HTERT RPE-1 (cell line): ENCODE data around the gene SLC4A2.
"Not testable (repeated sequence)": the region's sequence is repeated elsewhere in the genome, so short reads cannot be mapped to it uniquely, and the experiment has no call there.

Source experiments
- in situ Hi-C: fragments of 300-500 bp; cut with MboI; formaldehyde crosslinking; loops from 4 replicates; pipeline ENCODE4 v1.14.3; 2020; ENCODE audit warnings: low sequenced_read_pairs

Gene SLC4A2

GRCh38 chr7:151023232-151023631, 36.2 kb upstream of the SLC4A2 start:
- in situ Hi-C loops: no loop called here

- in situ Hi-C loops: no loop called here
Observed at GRCh38 chr7:151024435-151025056, 34.8 kb upstream of the SLC4A2 start, which contains the start of gene ATG9B. ATG9B (minus strand) TSS chr7:151024494; CDS start chr7:151024423, 71 bp downstream.

GRCh38 chr7:151025924-151026671, 33.3 kb upstream of the SLC4A2 start:
- in situ Hi-C loops: no loop called here

DNA sequence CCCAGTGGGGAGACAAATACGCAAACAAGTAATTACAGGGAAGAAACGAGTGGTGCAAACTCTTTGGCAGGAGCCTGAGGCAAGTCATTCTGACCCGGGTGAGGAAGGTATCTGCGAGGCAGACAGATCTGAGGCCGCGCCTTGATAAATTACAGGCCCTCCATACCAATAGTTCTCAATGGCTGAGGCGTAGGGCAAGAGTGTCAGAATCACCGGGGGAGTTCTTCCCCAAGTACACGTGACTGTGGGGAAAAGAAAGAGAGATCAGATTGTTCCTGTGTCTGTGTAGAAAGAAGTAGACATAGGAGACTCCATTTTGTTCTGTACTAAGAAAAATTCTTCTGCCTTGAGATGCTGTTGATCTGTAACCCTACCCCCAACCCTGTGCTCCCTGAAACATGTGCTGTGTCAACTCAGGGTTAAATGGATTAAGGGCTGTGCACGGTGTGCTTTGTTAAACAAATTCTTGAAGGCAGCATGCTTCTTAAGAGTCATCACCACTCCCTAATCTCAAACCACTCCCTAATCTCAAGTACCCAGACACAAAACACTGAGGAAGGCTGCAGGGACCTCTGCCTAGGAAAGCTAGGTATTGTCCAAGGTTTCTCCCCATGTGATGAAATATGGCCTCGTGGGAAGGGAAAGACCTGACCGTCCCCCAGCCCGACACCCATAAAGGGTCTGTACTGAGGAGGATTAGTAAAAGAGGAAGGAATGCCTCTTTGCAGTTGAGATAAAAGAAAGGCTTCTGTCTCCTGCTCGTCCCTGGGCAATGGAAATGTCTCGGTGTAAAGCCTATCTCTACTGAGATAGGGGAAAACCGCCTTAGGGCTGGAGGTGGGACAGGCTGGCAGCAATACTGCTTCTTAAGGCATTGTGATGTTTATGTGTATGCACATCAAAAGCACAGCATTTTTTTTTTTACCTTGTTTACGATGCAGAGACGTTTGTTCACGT, 32.3 kb upstream of the SLC4A2 start:
- in situ Hi-C loops: not testable (repeated sequence)

DNA sequence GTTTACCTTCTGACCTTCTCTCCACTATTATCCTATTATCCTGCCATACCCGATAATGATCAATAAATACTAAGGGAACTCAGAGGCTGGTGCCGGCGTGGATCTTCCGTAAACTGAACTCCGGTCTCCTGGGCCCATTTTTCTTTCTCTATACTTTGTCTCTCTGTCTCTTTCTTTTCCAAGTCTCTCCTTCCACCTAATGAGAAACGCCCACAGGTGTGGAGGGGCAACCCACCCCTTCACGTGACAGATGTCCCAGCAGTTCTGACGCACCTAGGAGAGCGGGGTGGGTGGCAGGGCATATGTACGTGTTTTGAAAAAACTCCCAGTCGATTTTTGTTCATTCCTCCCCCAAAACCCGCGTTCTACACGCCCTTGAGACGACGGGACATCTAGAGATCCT, 31.7 kb upstream of the SLC4A2 start:
- in situ Hi-C loops: not testable (repeated sequence)

GRCh38 chr7:151028131-151028947, 31.1 kb upstream of the SLC4A2 start, which contains the start of gene ABCB8:
ABCB8 (plus strand) TSS chr7:151028450; CDS start chr7:151028516, 66 bp downstream.
- in situ Hi-C loops: no loop called here

DNA sequence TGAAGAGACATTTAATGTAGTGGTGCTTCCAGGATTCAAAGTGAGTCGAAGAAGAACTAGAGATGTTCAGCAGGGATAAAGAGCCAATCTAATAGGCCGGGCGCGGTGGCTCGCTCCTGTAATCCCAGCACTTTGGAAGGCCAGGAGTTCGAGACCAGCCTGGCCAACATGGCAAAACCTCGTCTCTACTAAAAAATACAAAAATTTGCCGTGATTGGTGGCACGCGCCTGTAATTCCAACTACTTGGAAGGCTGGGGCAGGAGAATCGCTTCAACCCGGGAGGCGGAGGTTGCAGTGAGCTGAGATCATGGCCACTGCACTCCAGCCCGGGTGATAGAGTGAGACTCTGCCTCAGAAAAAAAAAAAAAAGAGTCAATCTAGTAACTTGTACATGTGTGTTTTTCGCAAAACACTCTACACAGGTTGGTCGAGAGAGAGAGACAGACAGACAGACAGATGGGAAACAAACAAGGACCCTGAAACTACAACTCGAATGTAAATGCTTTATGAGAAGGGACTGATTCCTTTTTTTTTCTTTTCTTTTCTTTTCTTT, 30.4 kb upstream of the SLC4A2 start:
- in situ Hi-C loops: no loop called here

- in situ Hi-C loops: no loop called here
Observed at GRCh38 chr7:151031011-151031410, 28.4 kb upstream of the SLC4A2 start.

DNA sequence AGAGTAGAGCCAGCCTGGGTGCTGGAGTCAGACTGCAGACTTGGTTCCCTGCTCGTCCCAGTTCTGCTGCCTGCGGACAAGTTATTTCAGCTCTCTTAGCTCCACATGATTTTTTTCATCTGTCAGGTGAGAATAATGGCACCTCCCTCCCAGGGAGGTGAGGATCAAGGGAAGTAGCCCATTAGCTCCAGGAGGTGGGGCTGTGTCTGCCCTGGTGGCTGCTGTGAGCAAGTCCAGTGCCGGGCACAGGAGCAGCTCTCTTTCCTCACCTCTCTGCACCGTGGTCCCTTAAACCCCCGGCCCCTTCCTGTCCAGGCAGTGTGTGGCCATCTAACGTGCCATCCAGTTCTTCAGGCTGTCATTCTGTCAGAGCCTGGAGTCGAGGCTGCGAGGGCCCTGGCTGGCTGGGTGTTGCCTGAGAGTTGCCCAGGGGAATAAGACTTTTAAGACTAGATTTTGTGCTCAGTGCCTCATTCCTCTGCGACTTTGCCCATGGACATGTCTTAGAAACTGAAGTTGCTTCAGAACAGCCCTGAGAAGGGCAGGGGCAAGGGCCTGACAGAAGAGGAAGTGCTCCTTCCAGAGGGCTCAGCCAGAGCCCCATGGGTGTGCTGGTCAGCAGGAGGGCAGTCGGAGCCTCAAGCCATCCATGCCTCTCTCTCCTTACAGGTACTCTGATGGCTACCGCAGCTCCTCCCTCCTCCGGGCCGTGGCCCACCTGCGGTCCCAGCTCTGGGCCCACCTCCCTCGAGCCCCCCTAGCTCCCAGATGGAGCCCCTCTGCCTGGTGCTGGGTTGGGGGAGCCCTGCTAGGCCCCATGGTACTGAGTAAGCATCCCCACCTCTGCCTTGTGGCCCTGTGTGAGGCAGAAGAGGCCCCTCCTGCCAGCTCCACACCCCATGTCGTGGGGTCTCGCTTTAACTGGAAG, 26.2 kb upstream of the SLC4A2 start:
- in situ Hi-C loops: no loop called here

- in situ Hi-C loops: no loop called here
Observed at GRCh38 chr7:151033864-151034249, 25.5 kb upstream of the SLC4A2 start.

- in situ Hi-C loops: no loop called here
Observed at GRCh38 chr7:151034312-151035025, 24.9 kb upstream of the SLC4A2 start.

DNA sequence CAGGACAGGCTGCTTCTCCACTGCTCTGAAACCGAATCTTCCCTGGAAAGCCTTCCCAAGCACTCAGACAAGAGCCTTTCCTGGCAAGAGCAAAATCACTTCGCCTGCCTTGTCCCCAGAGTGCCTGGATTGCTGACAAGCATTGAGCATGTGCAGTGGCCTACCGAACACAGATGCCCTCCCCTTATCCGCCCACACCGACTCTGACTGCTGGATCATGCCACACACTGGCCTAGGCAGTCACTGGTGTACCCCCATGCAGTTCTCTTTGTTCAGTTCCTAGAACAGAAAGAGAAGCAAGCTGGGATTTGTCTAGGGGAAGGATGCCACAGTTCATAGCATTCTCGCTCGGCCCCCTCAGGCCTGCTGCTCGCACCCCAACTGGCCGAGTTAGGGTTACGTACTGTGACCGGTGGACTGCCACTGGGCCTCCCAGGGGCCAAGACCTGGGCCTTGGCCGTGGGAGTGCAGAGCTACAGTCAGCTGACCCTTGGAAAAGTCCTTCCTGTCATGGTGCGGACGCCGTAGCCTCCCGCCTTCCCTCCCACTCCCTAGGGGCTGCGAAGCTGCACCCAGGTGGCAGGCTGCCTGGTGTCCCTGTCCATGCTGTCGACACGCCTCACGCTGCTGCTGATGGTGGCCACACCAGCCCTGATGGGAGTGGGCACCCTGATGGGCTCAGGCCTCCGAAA, 24.2 kb upstream of the SLC4A2 start:
- in situ Hi-C loops: no loop called here

GRCh38 chr7:151035902-151036301, 23.5 kb upstream of the SLC4A2 start:
- in situ Hi-C loops: no loop called here

- in situ Hi-C loops: no loop called here
Observed at GRCh38 chr7:151038951-151039849, 20.2 kb upstream of the SLC4A2 start.

DNA sequence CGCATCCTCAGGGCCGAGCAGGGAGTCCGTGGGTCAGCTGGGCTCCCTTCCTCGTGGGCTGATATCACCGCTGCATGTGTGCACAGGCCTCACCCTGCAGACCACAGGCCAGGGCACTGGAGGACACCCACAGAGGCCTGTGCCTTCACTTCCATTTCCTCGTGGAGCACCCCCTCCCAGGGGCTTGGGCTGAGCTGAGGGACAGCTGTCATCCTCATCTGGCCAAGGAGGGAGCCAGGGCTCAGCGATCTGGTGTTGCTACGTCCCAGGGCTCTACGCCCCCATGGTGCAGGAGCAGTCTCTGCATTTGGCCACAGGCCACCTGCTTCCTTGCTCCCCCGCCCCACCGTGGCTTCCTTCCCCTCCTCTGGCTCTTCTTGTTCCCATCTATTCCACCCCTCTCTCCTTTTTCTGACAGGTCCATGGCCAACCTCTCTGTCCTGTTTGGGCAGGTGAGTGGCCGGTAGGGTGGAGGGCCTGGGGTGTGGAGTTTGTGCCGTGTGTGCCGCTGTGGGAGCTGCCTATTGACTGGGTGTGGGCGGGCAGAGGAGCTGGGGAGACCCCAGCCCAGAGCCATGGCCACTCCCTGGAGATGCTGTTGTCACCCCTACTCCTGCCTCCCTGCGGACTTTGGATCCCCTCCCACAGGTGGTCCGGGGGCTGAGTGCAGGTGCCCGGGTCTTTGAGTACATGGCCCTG, 19.4 kb upstream of the SLC4A2 start:
- in situ Hi-C loops: no loop called here
